ENCODE measurements around the gene TRIM54. TPM values are rescaled to one million over a fixed set of nuclear protein-coding genes. Genes with fewer than 3 reads are reported as not detected.

TRIM54 gene
- total RNA-seq, 2 experiments from 2014 or later: not detected

DNA sequence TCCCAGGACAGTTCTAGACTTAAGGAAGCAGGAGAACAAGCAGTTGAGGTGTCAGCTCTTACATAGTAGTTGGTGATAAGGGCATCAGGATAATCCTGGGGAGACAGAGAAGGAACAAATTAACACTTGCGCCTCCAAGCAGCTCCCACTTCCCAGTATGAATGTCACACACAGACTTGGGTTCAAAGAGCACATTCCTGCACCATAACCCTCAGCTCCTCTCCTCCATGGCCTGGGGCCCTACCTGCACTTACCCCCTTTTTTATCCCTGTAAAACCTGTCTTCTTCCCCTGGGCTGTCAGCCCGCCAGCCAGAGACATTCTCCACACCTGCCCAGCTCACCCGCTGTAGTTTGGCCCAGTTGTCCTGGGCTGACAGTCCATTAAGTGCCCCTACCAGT, 29.9 kb downstream of the TRIM54 start:
- no peaks in the 10 kb centered on the region for H3K9me3 Mint-ChIP-seq
- H3K27me3 Mint-ChIP-seq: no peaks in the 10 kb centered on the region
- Histone ChIP-seq H3K36me3 (ENCODE audit: insufficient read depth, low read length) (peaks cover 22% of the 10 kb centered on the region), H3K27ac (ENCODE audit: low read depth in 1 of 2, low read length in 2 of 2) (no peak overlapping the region), H3K4me1 (ENCODE audit: insufficient read depth, low read length) (peaks cover 3% of the 10 kb centered on the region), H3K4me3 (ENCODE audit: low read length) (no peak overlapping the region), H3K9me3 (ENCODE audit: control insufficient read depth in 1 of 2, insufficient read depth in 1 of 2, low read length in 2 of 2) (peaks cover 0 to 3% of the 10 kb centered on the region in 2 experiments), H3K27me3 (ENCODE audit: control insufficient read depth in 1 of 2, insufficient read depth in 2 of 2, low read length in 2 of 2) (peaks cover 5 to 8% of the 10 kb centered on the region in 2 experiments)
- ChIA-PET CTCF (no interaction called here), POLR2A (interaction anchor here (2.0 kb wide), 1 partner anchor 10 kb away, joined by 8 read pairs; the partner anchor contains the start of gene MPV17)
- intact Hi-C loops (cut with DNase I, micrococcal nuclease): no loop called here
- TF ChIP-seq, protein P1, sequence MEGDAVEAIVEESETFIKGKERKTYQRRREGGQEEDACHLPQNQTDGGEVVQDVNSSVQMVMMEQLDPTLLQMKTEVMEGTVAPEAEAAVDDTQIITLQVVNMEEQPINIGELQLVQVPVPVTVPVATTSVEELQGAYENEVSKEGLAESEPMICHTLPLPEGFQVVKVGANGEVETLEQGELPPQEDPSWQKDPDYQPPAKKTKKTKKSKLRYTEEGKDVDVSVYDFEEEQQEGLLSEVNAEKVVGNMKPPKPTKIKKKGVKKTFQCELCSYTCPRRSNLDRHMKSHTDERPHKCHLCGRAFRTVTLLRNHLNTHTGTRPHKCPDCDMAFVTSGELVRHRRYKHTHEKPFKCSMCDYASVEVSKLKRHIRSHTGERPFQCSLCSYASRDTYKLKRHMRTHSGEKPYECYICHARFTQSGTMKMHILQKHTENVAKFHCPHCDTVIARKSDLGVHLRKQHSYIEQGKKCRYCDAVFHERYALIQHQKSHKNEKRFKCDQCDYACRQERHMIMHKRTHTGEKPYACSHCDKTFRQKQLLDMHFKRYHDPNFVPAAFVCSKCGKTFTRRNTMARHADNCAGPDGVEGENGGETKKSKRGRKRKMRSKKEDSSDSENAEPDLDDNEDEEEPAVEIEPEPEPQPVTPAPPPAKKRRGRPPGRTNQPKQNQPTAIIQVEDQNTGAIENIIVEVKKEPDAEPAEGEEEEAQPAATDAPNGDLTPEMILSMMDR (IDR thresholded peaks at IDR 0.05): no peak
- no peak for DNase-seq
- H3K4me3 Mint-ChIP-seq: no peak overlapping the region
- H3K27ac Mint-ChIP-seq: no peak overlapping the region
- peaks cover 19% of the 10 kb centered on the region for H3K36me3 Mint-ChIP-seq (ENCODE audit: low read depth)
- no peak for ATAC-seq (ENCODE audit: poor library complexity)
- H3K4me1 Mint-ChIP-seq (ENCODE audit: low read depth): no peaks in the 10 kb centered on the region

DNA sequence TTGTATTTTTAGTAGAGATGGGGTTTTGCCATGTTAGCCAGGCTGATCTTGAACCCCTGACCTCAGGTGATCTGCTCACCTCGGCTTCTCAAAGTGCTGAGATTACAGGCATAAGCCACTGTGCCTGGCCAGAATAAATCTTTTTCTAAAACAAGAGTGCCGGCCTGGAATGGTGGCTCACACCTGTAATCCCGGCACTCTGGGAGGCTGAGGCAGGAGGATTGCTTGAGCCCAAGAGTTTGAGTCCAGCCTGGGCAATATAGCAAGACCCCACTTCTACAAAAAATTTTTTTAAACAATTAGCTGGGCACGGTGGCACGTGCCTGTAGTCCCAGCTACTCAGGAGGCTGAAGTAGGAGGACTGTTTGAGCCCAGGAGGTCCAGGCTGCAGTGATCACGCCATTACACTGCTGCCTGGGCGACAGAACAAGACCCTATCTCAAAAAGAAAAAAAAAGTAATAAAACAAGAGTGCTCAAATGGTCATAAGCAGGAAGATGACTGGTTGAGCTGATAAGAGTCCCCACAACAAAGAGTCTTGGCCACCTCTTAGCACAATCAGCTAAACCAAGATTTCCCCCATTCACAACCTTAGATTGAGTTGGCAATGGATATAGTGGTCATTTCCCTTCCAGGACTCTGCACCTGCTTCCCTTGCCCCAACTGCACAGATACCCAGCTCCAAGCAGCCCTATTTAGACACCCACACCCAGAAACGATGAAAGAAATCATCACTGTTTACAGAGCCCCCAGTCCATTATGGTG, 31.8 kb downstream of the TRIM54 start:
- Histone ChIP-seq H3K4me3 (ENCODE audit: low read length) (no peak overlapping the region), H3K36me3 (ENCODE audit: insufficient read depth, low read length) (peaks cover 23% of the 10 kb centered on the region), H3K27ac (ENCODE audit: low read depth in 1 of 2, low read length in 2 of 2) (no peak overlapping the region), H3K9me3 (ENCODE audit: control insufficient read depth in 1 of 2, insufficient read depth in 1 of 2, low read length in 2 of 2) (no peaks in the 10 kb centered on the region), H3K27me3 (ENCODE audit: control insufficient read depth in 1 of 2, insufficient read depth in 2 of 2, low read length in 2 of 2) (no peaks in the 10 kb centered on the region), H3K4me1 (ENCODE audit: insufficient read depth, low read length) (no peaks in the 10 kb centered on the region)
- Mint-ChIP-seq H3K4me1 (ENCODE audit: low read depth) (no peaks in the 10 kb centered on the region), H3K9me3 (no peaks in the 10 kb centered on the region), H3K27ac (no peak overlapping the region), H3K27me3 (no peaks in the 10 kb centered on the region), H3K4me3 (no peak overlapping the region), H3K36me3 (ENCODE audit: low read depth) (peaks cover 22% of the 10 kb centered on the region)
- no peak for DNase-seq
- intact Hi-C loops (cut with DNase I, micrococcal nuclease): no loop called here
- ChIA-PET CTCF (interaction anchor here (1.1 kb wide), 1 partner anchor 11 kb away, joined by 5 read pairs; no protein-coding TSS in a partner anchor), POLR2A (interaction anchor here (1.4 kb wide), 1 partner anchor 9 kb away, joined by 6 read pairs; the partner anchor contains the start of gene MPV17)
- TF ChIP-seq, protein P1 (IDR thresholded peaks at IDR 0.05): no peak
- no peak for ATAC-seq (ENCODE audit: poor library complexity)

- ATAC-seq (ENCODE audit: poor library complexity) (no peak), DNase-seq (no peak)
- H3K36me3 Mint-ChIP-seq (ENCODE audit: low read depth): peaks cover 16% of the 10 kb centered on the region
- H3K4me3 ChIP-seq (ENCODE audit: low read length): no peak overlapping the region
- H3K4me1 Mint-ChIP-seq (ENCODE audit: low read depth): no peaks in the 10 kb centered on the region
- ChIA-PET POLR2A (interaction anchor here (1.4 kb wide), 1 partner anchor 8 kb away, joined by 6 read pairs; the partner anchor contains the start of gene MPV17), CTCF (interaction anchor here (1.1 kb wide), 1 partner anchor 11 kb away, joined by 5 read pairs; no protein-coding TSS in a partner anchor)
- intact Hi-C loops (cut with DNase I, micrococcal nuclease): no loop called here
- TF ChIP-seq, protein P1 (IDR thresholded peaks at IDR 0.05): no peak
- H3K9me3 Mint-ChIP-seq: no peaks in the 10 kb centered on the region
- H3K27me3 Mint-ChIP-seq: no peaks in the 10 kb centered on the region
- no peak overlapping the region for H3K4me3 Mint-ChIP-seq
- peaks cover 19% of the 10 kb centered on the region for H3K36me3 ChIP-seq (ENCODE audit: insufficient read depth, low read length)
- H3K4me1 ChIP-seq (ENCODE audit: insufficient read depth, low read length): no peaks in the 10 kb centered on the region
- H3K27ac Mint-ChIP-seq: no peak overlapping the region
- H3K27me3 ChIP-seq (ENCODE audit: control insufficient read depth in 1 of 2, insufficient read depth in 2 of 2, low read length in 2 of 2): no peaks in the 10 kb centered on the region
- H3K9me3 ChIP-seq (ENCODE audit: control insufficient read depth in 1 of 2, insufficient read depth in 1 of 2, low read length in 2 of 2): no peaks in the 10 kb centered on the region
- H3K27ac ChIP-seq (ENCODE audit: low read depth in 1 of 2, low read length in 2 of 2): no peak overlapping the region
Measured at GRCh38 chr2:27314709-27315108, 32.5 kb downstream of the TRIM54 start.
